NCI-H187 treated with DMSO at 0.1 percent for 48 hours (cell line): ENCODE measurements around the gene MN1.
"Not testable (repeated sequence)": the region's sequence is repeated elsewhere in the genome, so short reads cannot be mapped to it uniquely, and the experiment has no call there.

Experiments
- DNase-seq: peaks from one replicate; lab custom pipeline; 2025; lab: John Stamatoyannopoulos, UW

MN1 gene

GRCh38 chr22:27761665-27762064 is 39.9 kb downstream of the MN1 start:
- DNase-seq = no peak

- DNase-seq = no peak
Measured at GRCh38 chr22:27761000-27761399, 40.6 kb downstream of the MN1 start.

DNA sequence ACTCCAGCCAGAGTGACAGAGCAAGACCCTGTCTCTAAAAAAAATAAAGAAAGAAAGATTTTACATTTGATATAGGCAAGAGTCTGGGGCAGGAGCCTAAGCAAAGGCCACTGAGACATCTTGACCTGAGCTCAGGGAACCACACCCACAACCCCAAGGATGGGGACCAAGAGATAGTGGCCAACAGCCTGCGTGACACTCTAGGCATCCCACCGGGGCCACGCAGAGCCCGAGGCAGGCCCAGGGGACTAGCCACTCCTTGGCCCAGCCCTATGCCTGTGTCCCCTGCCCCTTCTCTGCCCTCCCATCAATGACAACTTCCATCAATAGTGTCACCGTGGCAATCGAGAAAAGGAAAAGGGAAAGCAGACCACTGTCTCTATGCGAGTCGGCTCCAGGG is 41.1 kb downstream of the MN1 start:
- no peak for DNase-seq

DNA sequence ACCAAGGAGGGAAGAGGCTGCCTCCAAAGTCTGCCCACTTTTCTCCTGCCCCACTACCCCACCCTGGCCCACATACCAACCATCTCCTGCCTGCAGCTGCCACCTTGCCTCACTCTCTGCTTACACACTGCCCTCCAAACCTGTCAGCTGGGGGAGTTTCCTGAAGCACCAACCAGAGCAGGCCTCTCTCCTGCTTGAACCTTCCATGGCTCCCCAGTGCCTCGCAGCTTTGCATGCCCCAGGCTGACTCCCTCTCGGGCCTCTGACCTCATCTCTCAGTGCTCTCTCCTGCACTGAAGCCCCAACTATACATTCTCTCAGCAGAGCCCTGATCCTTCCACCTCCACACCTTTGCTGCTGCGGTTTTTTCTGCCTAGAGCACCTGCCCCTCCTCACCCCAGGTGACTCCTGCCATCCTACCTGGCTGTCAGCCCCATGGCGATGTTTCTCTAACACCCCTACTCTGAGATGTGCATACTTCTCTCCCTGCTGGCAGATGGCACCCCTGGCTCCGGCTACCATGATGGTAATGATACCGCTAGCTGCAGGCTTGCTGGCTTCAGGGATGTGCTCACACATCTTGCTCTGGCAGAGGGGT is 43.5 kb downstream of the MN1 start:
- no peak for DNase-seq

DNA sequence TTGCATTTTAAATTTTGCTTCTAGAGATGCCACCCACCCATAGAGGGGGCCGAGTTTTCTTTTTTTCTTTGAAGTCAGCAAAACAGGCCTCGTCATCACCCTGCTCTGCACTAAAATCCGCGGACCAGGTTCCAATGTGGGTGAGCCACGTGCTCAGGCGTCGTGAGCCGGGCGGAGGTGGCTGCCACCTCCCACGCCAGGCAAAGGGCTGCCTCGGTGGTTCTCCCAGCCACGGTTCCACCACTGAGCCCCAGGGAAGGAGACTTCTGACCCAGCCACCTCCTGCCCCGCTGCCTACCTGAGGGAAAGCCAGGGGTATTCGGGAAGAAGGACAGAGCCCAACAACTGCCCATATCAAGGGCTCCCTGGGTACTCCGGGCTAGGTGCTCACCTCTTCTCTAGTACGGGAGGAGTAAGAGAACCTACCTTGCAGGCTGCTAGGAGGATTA is 45.3 kb downstream of the MN1 start:
- no peak for DNase-seq

- no peak for DNase-seq
Measured at GRCh38 chr22:27755521-27756211, 45.9 kb downstream of the MN1 start.

DNA sequence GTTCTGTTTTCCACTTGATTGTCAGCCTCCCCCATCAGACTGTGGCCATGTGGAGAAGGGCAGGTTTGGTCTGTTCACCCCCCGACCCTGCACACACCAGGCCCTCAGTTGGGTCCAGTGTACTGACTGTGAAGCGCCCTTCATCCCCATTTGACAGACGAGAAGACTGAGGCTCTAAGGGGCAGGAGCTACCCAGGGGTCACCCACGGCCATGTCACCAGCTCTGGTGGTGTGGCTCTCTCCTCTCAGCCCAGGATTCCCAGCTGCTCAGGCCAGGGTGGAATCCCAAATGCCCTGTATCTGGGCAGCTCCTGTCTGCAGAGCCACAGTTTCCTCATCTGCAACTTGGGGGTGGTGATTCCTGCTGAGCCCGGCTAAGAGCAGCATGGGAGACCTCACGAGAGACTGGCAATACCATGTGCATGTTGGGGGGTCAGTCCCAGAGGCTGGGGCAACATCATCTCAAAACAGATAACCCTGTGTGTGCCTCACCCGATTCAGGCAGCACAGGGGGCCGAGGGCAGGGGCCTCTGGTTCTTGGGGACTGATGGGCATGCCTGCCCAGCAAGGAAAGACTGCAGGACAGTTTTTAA is 46.6 kb downstream of the MN1 start:
- DNase-seq = no peak

- no peak for DNase-seq
Measured at GRCh38 chr22:27754247-27754887, 47.2 kb downstream of the MN1 start.

GRCh38 chr22:27752771-27753170 is 48.8 kb downstream of the MN1 start:
- no peak for DNase-seq

GRCh38 chr22:27752141-27752540 is 49.4 kb downstream of the MN1 start:
- no peak for DNase-seq

DNA sequence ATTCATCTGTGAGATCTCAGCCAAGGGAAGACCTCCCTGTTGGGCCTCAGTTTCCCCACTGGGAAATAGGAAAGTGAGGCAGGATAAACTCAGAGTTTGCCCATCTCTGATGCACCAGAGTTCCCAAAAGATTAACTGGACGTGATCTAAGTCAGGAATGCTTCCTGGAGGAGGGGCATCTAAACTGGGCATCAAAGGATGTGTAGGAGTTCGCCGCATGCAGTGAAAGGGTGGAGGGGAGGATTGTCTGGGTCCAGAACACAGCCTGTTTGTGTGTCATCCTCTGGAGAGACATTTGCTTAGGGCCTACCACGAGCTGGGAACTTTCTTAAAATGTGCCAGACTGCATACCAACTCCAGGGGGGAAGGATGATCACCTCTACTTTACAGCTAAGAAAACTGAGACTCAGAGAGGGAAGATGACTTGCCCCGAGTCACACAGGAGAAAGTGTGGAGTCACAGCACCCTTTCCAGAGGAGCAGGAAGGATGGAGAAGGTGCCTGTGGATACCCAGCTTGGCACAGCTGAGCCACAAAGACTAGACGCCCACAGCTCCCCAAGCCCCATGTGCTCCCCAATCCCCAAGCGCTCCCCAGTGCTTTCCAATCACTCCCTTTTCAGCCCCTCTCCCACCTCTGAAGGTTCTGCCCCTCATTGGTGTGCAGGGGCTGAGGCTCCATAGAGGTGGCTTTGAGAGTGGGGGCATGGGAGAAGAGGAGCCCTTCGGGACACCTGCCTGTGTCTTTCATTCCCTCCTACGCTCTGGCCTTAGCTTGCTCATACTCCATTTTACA is 50.1 kb downstream of the MN1 start:
- no peak for DNase-seq

- DNase-seq = no peak
Measured at GRCh38 chr22:27750584-27751265, 50.8 kb downstream of the MN1 start.

GRCh38 chr22:27749597-27750225 is 51.8 kb downstream of the MN1 start:
- no peak for DNase-seq

GRCh38 chr22:27748751-27749191 is 52.8 kb downstream of the MN1 start:
- DNase-seq = no peak

GRCh38 chr22:27748349-27748748 is 53.2 kb downstream of the MN1 start:
- no peak for DNase-seq

DNA sequence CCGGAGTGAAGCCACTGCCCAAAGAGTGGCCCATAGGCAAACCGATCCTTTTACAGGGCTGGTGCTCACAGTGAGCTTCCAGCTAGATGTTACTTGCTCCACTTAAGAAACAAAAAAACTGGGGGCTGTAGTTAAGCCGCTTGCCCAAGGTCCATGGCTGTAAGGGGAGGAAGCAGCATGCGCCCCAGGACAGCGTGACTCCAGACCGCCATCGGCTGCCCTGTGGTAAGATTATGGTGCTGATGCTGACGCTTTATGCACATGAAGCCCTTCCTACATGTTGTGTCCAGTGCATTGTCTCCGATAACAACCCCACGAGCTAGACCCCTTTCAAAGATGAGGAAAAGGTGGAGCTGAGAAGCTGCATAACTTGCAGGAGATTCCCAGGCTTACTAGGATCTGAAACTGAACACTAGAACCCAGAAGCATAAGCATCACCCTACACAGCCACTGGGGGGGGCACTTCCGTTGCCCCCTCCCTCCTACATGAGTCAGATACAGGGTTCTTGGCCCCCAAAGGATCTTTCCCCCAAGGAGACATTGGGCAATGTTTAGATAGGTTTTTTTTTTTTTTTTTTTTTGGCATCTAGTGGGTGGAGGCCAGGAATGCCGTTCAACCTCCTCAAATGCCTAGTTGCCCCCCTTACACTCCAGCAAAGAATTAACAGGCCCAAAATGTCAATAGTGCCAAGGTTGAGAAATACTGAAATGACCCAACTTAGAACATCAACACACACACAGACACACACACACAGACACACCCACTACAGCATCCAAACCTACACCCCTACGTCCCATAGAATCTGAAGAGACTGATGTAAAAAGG is 53.9 kb downstream of the MN1 start:
- no peak for DNase-seq

DNA sequence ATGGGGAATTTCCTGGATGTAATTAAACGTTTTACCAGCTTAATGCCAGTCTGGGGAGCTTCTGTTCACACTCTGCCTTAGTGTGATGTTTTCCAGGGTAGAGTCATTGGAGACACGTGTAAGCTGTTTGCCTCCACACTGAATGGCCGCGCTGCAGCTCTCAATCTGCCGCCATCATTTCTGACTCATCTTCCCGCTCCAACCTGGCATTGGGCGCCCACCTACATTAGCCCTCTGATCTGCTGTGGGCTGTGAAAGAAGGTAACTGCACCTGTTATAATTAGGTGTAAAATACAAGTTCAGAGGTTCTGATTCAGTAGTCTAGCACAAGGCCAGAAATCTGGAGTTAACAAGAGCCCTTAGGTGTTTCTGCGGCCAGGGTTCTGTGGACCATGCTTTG is 54.6 kb downstream of the MN1 start:
- DNase-seq = no peak

- no peak for DNase-seq
Measured at GRCh38 chr22:27745809-27746208, 55.7 kb downstream of the MN1 start.

- DNase-seq = no peak
Measured at GRCh38 chr22:27745154-27745553, 56.4 kb downstream of the MN1 start.

GRCh38 chr22:27744078-27744477 is 57.5 kb downstream of the MN1 start:
- DNase-seq = not testable (repeated sequence)
